Left ventricle myocardium inferior (tissue), 1 donor: ENCODE results near the gene NEFH. TPM values are rescaled to one million over a fixed set of nuclear protein-coding genes. Genes with fewer than 3 reads are reported as not detected.

ENCODE experiments used
- DNase-seq: peaks from one replicate; pipeline ENCODE4 v3.0.0-alpha.2; 2020
- H3K27ac ChIP-seq: fragments of 200-600 bp; replicated peaks from 2 replicates; pipeline ENCODE4 v1.8.0; 2021
- H3K27me3 ChIP-seq: fragments of 200-600 bp; 2 replicates; pipeline ENCODE4 v1.8.0; 2021; ENCODE audit warnings: low read depth
- H3K36me3 ChIP-seq: fragments of 200-600 bp; 2 replicates; pipeline ENCODE4 v1.8.0; 2021
- H3K4me1 ChIP-seq: fragments of 200-600 bp; 2 replicates; pipeline ENCODE4 v1.8.0; 2021
- H3K4me3 ChIP-seq: fragments of 200-600 bp; 2 replicates; pipeline ENCODE4 v1.8.0; 2021; ENCODE audit warnings: mild to moderate bottlenecking, moderate library complexity
- H3K9me3 ChIP-seq: fragments of 200-600 bp; replicated peaks from 2 replicates; pipeline ENCODE4 v1.8.0; 2021
- CTCF ChIP-seq: fragments of 200-600 bp; IDR thresholded peaks from 2 replicates; pipeline ENCODE4 v1.8.0; 2021; ENCODE audit warnings: antibody characterized with exemption, mild to moderate bottlenecking, borderline replicate concordance
- intact Hi-C: fragments of 100-400 bp; cut with micrococcal nuclease; formaldehyde crosslinking; loops from one replicate; pipeline ENCODE4 v1.11.0; 2022
- total RNA-seq: library from RNA; stranded (reverse); fragmentation: NEBNext Ultra II Directional; extraction: Animal tissue kit (Norgen Biotek cat#: 25700); gene quantifications from one replicate; pipeline ENCODE4 v1.2.1, GENCODE V29; 2021
- donor health status: DM: no; HTN: yes; CAD: no; lungs with severe emphysema.

Gene NEFH
- total RNA-seq, 1 donor from 2014 or later, result 0.16 TPM

GRCh38 chr22:29520851-29521250, 40.8 kb downstream of the NEFH start:
- no peaks in the 10 kb centered on the region for H3K9me3 ChIP-seq
- H3K27ac ChIP-seq, result no peak overlapping the region
- peaks cover 20% of the 10 kb centered on the region for H3K4me1 ChIP-seq
- peaks cover 93% of the 10 kb centered on the region for H3K36me3 ChIP-seq
- no peak for TF ChIP-seq CTCF
- no peaks in the 10 kb centered on the region for H3K27me3 ChIP-seq
- intact Hi-C loops, result no loop called here
- no peak for DNase-seq
- H3K4me3 ChIP-seq, result no peak overlapping the region

- Histone ChIP-seq H3K27ac (no peak overlapping the region), H3K27me3 (no peaks in the 10 kb centered on the region), H3K36me3 (peaks cover 93% of the 10 kb centered on the region), H3K9me3 (no peaks in the 10 kb centered on the region), H3K4me3 (no peak overlapping the region), H3K4me1 (peaks cover 20% of the 10 kb centered on the region)
- no peak for DNase-seq
- TF ChIP-seq CTCF, result no peak
- intact Hi-C loops, result no loop called here
Measured at GRCh38 chr22:29521526-29521925, 41.5 kb downstream of the NEFH start.

GRCh38 chr22:29523761-29524160, 43.7 kb downstream of the NEFH start:
- no peak for TF ChIP-seq CTCF
- Histone ChIP-seq H3K4me3 (no peak overlapping the region), H3K4me1 (no peaks in the 10 kb centered on the region), H3K9me3 (no peaks in the 10 kb centered on the region), H3K27ac (no peak overlapping the region), H3K36me3 (peaks cover 92% of the 10 kb centered on the region), H3K27me3 (no peaks in the 10 kb centered on the region)
- no peak for DNase-seq
- intact Hi-C loops, result no loop called here

GRCh38 chr22:29524442-29525191, 44.6 kb downstream of the NEFH start:
- peak; percentile 60 for TF ChIP-seq CTCF
- intact Hi-C loops, result no loop called here
- H3K36me3 ChIP-seq, result peaks cover 92% of the 10 kb centered on the region
- DNase-seq, result peak; percentile 26
- no peaks in the 10 kb centered on the region for H3K4me1 ChIP-seq
- no peaks in the 10 kb centered on the region for H3K27me3 ChIP-seq
- no peak overlapping the region for H3K27ac ChIP-seq
- no peak overlapping the region for H3K4me3 ChIP-seq
- H3K9me3 ChIP-seq, result no peaks in the 10 kb centered on the region

GRCh38 chr22:29528144-29528543, 48.1 kb downstream of the NEFH start:
- no peak for TF ChIP-seq CTCF
- no peak for DNase-seq
- intact Hi-C loops, result no loop called here

More at GRCh38 chr22:29528144-29528543, 48.1 kb downstream of the NEFH start:
- no peaks in the 10 kb centered on the region for H3K4me1 ChIP-seq
- no peaks in the 10 kb centered on the region for H3K9me3 ChIP-seq
- no peaks in the 10 kb centered on the region for H3K27me3 ChIP-seq
- H3K27ac ChIP-seq, result no peak overlapping the region
- peaks cover 98% of the 10 kb centered on the region for H3K36me3 ChIP-seq
- H3K4me3 ChIP-seq, result no peak overlapping the region
